Panc1 (cell line): Measurements from ENCODE around the gene DPYD. TPM values are rescaled to one million over a fixed set of nuclear protein-coding genes. Genes with fewer than 3 reads are reported as not detected.

Experiments
- ATAC-seq: fragments of 200-7000 bp; cut with Tn5 transposase; 2 replicates; pipeline ENCODE4 v1.9.1; 2020; ENCODE audit warnings: mild to moderate bottlenecking, moderate library complexity
- BruUV-seq: library from RNA; stranded (reverse); fragments of 400-500 nt; replicated peaks from 2 replicates; lab custom pipeline; 2021; lab: Mats Ljungman, UMichigan
- CTCF ChIA-PET: fragments of 300-600 bp; sonication (Branson Sonifier 250); formaldehyde crosslinking; loops from one replicate; lab custom pipeline; 2022; ENCODE audit warnings: antibody characterized with exemption; lab: Charles Lee
- POLR2A ChIA-PET: fragments of 300-600 bp; sonication (Branson Sonifier 250); formaldehyde crosslinking; loops from one replicate; lab custom pipeline; 2022; ENCODE audit warnings: antibody characterized with exemption; lab: Charles Lee
- DNase-seq: peaks from one replicate; pipeline ENCODE4 v3.0.0-alpha.2; 2010; ENCODE audit warnings: low read depth, low spot score
- H3K27ac ChIP-seq: 2 replicates; pipeline ENCODE4 v1.5.1; 2011; ENCODE audit warnings: mild to moderate bottlenecking, low read length, inconsistent platforms
- H3K27me3 ChIP-seq: fragments of 200-500 bp; sonication (Bioruptor generic); 2 replicates; pipeline ENCODE4 v1.6.0; 2014; ENCODE audit warnings: low read length, inconsistent platforms; ENCODE audit not compliant: control insufficient read depth, insufficient read depth
- H3K36me3 ChIP-seq: fragments of 200-500 bp; sonication (Bioruptor generic); 2 replicates; pipeline ENCODE4 v1.5.1; 2014; ENCODE audit warnings: inconsistent platforms, mild to moderate bottlenecking, low read length, moderate library complexity; ENCODE audit not compliant: control insufficient read depth, insufficient read depth
- H3K4me1 ChIP-seq: 2 replicates; pipeline ENCODE4 v1.5.1; 2011; ENCODE audit warnings: inconsistent platforms, mild to moderate bottlenecking, low read length, moderate library complexity; ENCODE audit not compliant: control insufficient read depth, insufficient read depth
- H3K4me3 ChIP-seq, 2 experiments: 2 replicates each; pipeline ENCODE4 v1.5.1; 2011 to 2012; ENCODE audit warnings: low read depth in 2 of 2, low read length in 2 of 2, mild to moderate bottlenecking in 2 of 2, inconsistent platforms in 1 of 2, moderate library complexity in 1 of 2
- H3K9me3 ChIP-seq: fragments of 200-500 bp; sonication (Bioruptor generic); 2 replicates; pipeline ENCODE4 v1.5.1; 2014; ENCODE audit warnings: low read depth, mild to moderate bottlenecking, inconsistent platforms, low read length, moderate library complexity; ENCODE audit not compliant: control insufficient read depth, insufficient read depth
- POLR2AphosphoS5 ChIP-seq: IDR thresholded peaks from 2 replicates; pipeline ENCODE4 v1.6.1; 2012; ENCODE audit warnings: mild to moderate bottlenecking, low read depth, low read length, moderate library complexity
- SIN3A ChIP-seq: IDR thresholded peaks from 2 replicates; pipeline ENCODE4 v1.6.1; 2012; ENCODE audit warnings: low read depth, mild to moderate bottlenecking, low read length, moderate library complexity, borderline replicate concordance; ENCODE audit not compliant: insufficient read depth
- TCF7L2 ChIP-seq: IDR thresholded peaks from 2 replicates; pipeline ENCODE4 v1.6.1; 2011; ENCODE audit warnings: mild to moderate bottlenecking, low read depth, low read length, inconsistent platforms
- in situ Hi-C: cut with HindIII; loops from 2 replicates; pipeline ENCODE4 v1.10.0; 2016; ENCODE audit warnings: low sequenced_read_pairs, low pct_unique_long_range_greater_than_20kb
- intact Hi-C: fragments of 100-400 bp; cut with micrococcal nuclease; formaldehyde crosslinking; loops from one replicate; pipeline ENCODE4 v1.10.0; 2022; ENCODE audit not compliant: unreplicated experiment
- total RNA-seq: library from RNA; stranded (reverse); gene quantifications from one replicate; pipeline ENCODE4 v1.2.1, GENCODE V29; 2021; ENCODE audit not compliant: unreplicated experiment
- TF ChIP-seq, protein P1 (sequence below): fragments of 450-650 bp; IDR thresholded peaks from 2 replicates; pipeline ENCODE4 v1.5.1; 2017; ENCODE audit warnings: mild to moderate bottlenecking
- TF ChIP-seq, protein P2 (sequence below), 2 experiments: IDR thresholded peaks; 2 replicates each; pipeline ENCODE4 v1.6.1; 2011 to 2012; ENCODE audit warnings: low read depth in 2 of 2, control low read depth in 1 of 2, low read length in 1 of 2, mild to moderate bottlenecking in 1 of 2, moderate library complexity in 1 of 2; ENCODE audit not compliant: insufficient read depth in 1 of 2

DPYD gene
- total RNA-seq, 1 experiment from 2014 or later = 2.0 TPM

DNA sequence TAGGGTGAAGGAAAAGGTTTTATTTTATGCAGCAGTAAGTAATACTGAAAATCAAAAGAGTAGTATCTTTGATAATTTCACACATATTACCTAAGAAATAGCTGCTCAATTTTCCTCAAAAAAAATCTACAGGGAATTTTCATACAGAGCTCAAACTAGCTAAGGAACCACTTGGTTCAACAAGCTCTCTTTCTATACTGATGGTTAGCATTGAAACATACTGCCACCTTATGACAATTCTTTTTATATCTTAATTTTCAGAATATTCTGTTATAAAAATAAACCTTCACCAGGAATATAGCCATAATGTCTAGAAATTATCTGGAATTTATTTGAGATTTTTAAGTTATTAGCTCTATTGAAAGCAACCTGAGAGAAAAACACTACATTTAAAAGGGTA, 142.1 kb downstream of the DPYD start:
- H3K27me3 ChIP-seq = no peaks in the 10 kb centered on the region
- ATAC-seq (no peak), DNase-seq (no peak)
- no peaks in the 10 kb centered on the region for H3K4me1 ChIP-seq
- H3K27ac ChIP-seq = no peak overlapping the region
- intact Hi-C loops (no loop called here), in situ Hi-C loops (no loop called here)
- no peak overlapping the region for H3K4me3 ChIP-seq
- no peaks in the 10 kb centered on the region for H3K9me3 ChIP-seq
- TF ChIP-seq TCF7L2 = no peak
- TF ChIP-seq, protein P1, sequence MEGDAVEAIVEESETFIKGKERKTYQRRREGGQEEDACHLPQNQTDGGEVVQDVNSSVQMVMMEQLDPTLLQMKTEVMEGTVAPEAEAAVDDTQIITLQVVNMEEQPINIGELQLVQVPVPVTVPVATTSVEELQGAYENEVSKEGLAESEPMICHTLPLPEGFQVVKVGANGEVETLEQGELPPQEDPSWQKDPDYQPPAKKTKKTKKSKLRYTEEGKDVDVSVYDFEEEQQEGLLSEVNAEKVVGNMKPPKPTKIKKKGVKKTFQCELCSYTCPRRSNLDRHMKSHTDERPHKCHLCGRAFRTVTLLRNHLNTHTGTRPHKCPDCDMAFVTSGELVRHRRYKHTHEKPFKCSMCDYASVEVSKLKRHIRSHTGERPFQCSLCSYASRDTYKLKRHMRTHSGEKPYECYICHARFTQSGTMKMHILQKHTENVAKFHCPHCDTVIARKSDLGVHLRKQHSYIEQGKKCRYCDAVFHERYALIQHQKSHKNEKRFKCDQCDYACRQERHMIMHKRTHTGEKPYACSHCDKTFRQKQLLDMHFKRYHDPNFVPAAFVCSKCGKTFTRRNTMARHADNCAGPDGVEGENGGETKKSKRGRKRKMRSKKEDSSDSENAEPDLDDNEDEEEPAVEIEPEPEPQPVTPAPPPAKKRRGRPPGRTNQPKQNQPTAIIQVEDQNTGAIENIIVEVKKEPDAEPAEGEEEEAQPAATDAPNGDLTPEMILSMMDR = no peak; the same call in 1 of the 2 replicates
- TF ChIP-seq, protein P2, sequence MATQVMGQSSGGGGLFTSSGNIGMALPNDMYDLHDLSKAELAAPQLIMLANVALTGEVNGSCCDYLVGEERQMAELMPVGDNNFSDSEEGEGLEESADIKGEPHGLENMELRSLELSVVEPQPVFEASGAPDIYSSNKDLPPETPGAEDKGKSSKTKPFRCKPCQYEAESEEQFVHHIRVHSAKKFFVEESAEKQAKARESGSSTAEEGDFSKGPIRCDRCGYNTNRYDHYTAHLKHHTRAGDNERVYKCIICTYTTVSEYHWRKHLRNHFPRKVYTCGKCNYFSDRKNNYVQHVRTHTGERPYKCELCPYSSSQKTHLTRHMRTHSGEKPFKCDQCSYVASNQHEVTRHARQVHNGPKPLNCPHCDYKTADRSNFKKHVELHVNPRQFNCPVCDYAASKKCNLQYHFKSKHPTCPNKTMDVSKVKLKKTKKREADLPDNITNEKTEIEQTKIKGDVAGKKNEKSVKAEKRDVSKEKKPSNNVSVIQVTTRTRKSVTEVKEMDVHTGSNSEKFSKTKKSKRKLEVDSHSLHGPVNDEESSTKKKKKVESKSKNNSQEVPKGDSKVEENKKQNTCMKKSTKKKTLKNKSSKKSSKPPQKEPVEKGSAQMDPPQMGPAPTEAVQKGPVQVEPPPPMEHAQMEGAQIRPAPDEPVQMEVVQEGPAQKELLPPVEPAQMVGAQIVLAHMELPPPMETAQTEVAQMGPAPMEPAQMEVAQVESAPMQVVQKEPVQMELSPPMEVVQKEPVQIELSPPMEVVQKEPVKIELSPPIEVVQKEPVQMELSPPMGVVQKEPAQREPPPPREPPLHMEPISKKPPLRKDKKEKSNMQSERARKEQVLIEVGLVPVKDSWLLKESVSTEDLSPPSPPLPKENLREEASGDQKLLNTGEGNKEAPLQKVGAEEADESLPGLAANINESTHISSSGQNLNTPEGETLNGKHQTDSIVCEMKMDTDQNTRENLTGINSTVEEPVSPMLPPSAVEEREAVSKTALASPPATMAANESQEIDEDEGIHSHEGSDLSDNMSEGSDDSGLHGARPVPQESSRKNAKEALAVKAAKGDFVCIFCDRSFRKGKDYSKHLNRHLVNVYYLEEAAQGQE (IDR thresholded peaks at IDR 0.05; ENCODE audit: insufficient read depth in 1 of 2, low read depth in 2 of 2, low read length in 1 of 2) = no peak
- TF ChIP-seq SIN3A = no peak
- TF ChIP-seq POLR2AphosphoS5 = no peak
- no peaks in the 10 kb centered on the region for H3K36me3 ChIP-seq
- ChIA-PET POLR2A (no interaction called here), CTCF (interaction anchor here (0.5 kb wide), 1 partner anchor 630 kb away, joined by 3 read pairs; no protein-coding TSS in a partner anchor)
- BruUV-seq = no TSS peak

DNA sequence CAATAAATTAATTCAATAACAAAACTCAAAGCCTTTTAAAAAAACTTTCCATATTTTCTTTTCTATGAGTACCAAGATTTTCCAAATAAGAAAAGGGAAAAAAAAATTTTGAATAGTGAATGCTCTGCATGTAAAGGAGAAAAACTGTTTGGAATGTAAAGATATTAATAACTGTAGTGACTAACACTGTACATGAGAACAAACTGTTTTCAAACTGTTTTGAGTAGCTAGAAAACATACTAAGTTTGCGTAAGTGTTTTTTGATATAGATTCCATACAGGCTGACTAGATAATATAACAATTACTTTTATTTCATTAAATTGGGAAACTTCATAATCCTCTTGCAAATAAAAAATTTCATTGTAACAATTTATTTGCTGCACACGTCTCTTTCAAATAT, 150.5 kb downstream of the DPYD start:
- in situ Hi-C loops (no loop called here), intact Hi-C loops (no loop called here)
- DNase-seq (no peak), ATAC-seq (no peak)
- ChIA-PET CTCF (no interaction called here), POLR2A (no interaction called here)
- H3K4me1 ChIP-seq = no peaks in the 10 kb centered on the region
- no peak overlapping the region for H3K4me3 ChIP-seq
- BruUV-seq = no TSS peak
- H3K27me3 ChIP-seq = no peaks in the 10 kb centered on the region
- no peaks in the 10 kb centered on the region for H3K9me3 ChIP-seq
- no peak for TF ChIP-seq SIN3A
- no peaks in the 10 kb centered on the region for H3K36me3 ChIP-seq
- no peak overlapping the region for H3K27ac ChIP-seq

DNA sequence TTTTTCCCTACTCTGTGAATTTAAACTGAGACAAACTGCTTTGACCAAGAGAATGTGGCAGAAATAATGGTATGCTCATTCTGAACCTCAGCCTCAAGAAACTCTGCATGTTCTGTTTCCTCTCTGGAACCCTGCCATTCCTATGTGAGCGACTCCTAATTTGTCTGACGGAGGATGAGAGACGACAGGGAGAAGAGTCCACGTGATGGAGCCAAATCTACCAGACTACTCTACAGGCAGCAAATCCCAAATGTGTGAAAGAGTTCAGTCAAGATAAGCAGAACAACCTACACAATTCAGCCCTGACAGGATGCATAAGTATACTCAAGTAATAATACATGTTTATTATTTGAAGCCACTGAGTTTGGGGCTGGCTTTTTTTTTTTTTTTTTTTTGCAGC, 153.5 kb downstream of the DPYD start:
- H3K27ac ChIP-seq = no peak overlapping the region
- no peaks in the 10 kb centered on the region for H3K4me1 ChIP-seq
- no peaks in the 10 kb centered on the region for H3K9me3 ChIP-seq
- intact Hi-C loops (no loop called here), in situ Hi-C loops (no loop called here)
- DNase-seq (no peak), ATAC-seq (no peak)
- POLR2A ChIA-PET = no interaction called here
- CTCF ChIA-PET = no interaction called here
- H3K4me3 ChIP-seq = no peak overlapping the region
- no peak for TF ChIP-seq SIN3A
- TF ChIP-seq, protein P1 = no peak
- TF ChIP-seq, protein P2 (IDR thresholded peaks at IDR 0.05; ENCODE audit: insufficient read depth in 1 of 2, low read depth in 2 of 2, low read length in 1 of 2) = no peak
- TF ChIP-seq TCF7L2 = no peak
- no peak for TF ChIP-seq POLR2AphosphoS5
- no peaks in the 10 kb centered on the region for H3K27me3 ChIP-seq
- H3K36me3 ChIP-seq = no peaks in the 10 kb centered on the region
- BruUV-seq = no TSS peak
